H1 (cell line): ENCODE results near the gene CWC25. TPM values are rescaled to one million over a fixed set of nuclear protein-coding genes. Genes with fewer than 3 reads are reported as not detected.

ENCODE experiments used
- CHD7 ChIP-seq: fragments of 300-600 bp; sonication (generic); IDR thresholded peaks from 2 replicates; pipeline ENCODE4 v1.7.1; 2012; ENCODE audit warnings: low read length, moderate library complexity, mild to moderate bottlenecking, inconsistent platforms; ENCODE audit not compliant: insufficient replicate concordance
- KDM1A ChIP-seq: fragments of 200-600, 300-600 bp; sonication (generic); IDR thresholded peaks from 2 replicates; pipeline ENCODE4 v1.7.1; 2016; ENCODE audit warnings: mild to moderate bottlenecking, low read length, borderline replicate concordance
- PHF8 ChIP-seq: fragments of 200-600 bp; sonication (generic); conservative IDR thresholded peaks from 2 replicates; pipeline ENCODE4 v1.7.1; 2012; ENCODE audit warnings: low read depth, mild to moderate bottlenecking, inconsistent platforms, low read length, moderate library complexity
- POU5F1 ChIP-seq: IDR thresholded peaks from 2 replicates; pipeline ENCODE4 v1.6.1; 2011; ENCODE audit warnings: low read depth, mild to moderate bottlenecking, low read length, moderate library complexity
- RNF2 ChIP-seq: fragments of 200-900, 300-1000 bp; sonication (generic); IDR thresholded peaks from 2 replicates; pipeline ENCODE4 v1.7.1; 2016; ENCODE audit warnings: borderline replicate concordance, low read depth, mild to moderate bottlenecking, antibody characterized with exemption, low read length; ENCODE audit not compliant: poor library complexity, severe bottlenecking; ENCODE audit errors: missing control alignments
- polyA plus RNA-seq, 7 experiments: library from polyadenylated mRNA; depleted of rRNA in 3 of 7; stranded (reverse) in 5 of 7; unstranded in 2 of 7; fragments of >200 nt in 5 of 7; fragments of 200-250 nt in 2 of 7; gene quantifications; 1 replicate in 5 of 7; 2 replicates in 1 of 7; 4 replicates in 1 of 7; pipeline versions ENCODE4 v1.2.1 to v1.2.3, GENCODE V29; 2011 to 2013; ENCODE audit warnings: missing spikeins in 2 of 7, mixed read lengths in 2 of 7
- total RNA-seq: library from RNA; stranded (reverse); fragmentation: NEBNext Ultra II Directional; extraction: Animal tissue kit (Norgen Biotek cat#: 25700); gene quantifications from 2 replicates; pipeline ENCODE4 v1.2.1, GENCODE V29; 2021
- TF ChIP-seq, protein P1 (sequence below): IDR thresholded peaks from 2 replicates; pipeline ENCODE4 v1.6.1; 2012; ENCODE audit warnings: inconsistent platforms

Gene CWC25
- total and polyA plus RNA-seq, 2 of the 8 experiments (the other 6 are each of a cell fraction or from before 2014, with no cell fraction given): 11.1 to 13.1 TPM

DNA sequence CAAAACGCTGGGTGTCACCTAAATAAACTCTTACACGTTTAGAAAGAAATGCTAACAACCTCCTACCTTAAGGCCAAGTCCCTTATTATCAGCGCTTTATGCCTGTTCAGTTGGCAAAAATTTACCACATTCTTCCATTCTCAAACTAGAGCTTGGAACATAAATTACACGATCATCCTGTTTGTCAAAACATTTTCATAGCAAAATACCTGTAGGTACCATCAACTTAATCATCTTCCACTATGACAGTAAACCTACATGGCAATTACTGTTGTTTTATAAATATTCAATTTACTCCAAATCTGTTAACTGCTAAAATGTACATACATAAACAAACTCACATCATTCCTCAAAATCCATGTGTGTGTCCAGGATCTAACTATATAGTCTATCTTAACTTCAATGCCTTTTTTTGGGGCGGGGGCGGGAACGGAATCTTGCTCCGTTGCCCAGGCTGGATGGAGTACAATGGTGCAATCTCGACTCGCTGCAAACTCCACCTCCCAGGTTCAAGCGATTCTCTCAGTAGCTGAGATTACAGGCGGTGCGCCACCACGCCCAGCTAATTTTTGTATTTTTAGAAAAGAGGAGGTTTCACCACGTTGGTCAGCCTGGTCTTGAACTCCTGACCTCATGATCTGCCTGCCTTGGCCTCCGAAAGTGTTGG, 24.0 kb upstream of the CWC25 start (continued):
- TF ChIP-seq CHD7 (peak; percentile 68), PHF8 (no peak), RNF2 (no peak), KDM1A (no peak), POU5F1 (no peak)
- TF ChIP-seq, protein P1, sequence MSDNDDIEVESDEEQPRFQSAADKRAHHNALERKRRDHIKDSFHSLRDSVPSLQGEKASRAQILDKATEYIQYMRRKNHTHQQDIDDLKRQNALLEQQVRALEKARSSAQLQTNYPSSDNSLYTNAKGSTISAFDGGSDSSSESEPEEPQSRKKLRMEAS: no peak
